NB4 (cell line): ENCODE results near the gene EIF4G3.

Experiments used
- MYC ChIP-seq: IDR thresholded peaks from 2 replicates; pipeline ENCODE4 v1.6.1; 2011; ENCODE audit warnings: low read depth, low read length
- POLR2A ChIP-seq: IDR thresholded peaks from 2 replicates; pipeline ENCODE4 v1.6.1; 2011; ENCODE audit warnings: mild to moderate bottlenecking; ENCODE audit not compliant: insufficient read length; ENCODE audit errors: extremely low read depth
- TF ChIP-seq, protein P1 (sequence below): IDR thresholded peaks from one replicate; pipeline ENCODE4 v1.5.1; 2012; ENCODE audit warnings: low read depth, low read length
- TF ChIP-seq, protein P2 (sequence below): IDR thresholded peaks from 2 replicates; pipeline ENCODE4 v1.6.1; 2011; ENCODE audit warnings: low read depth, low read length

- TF ChIP-seq, protein P1, sequence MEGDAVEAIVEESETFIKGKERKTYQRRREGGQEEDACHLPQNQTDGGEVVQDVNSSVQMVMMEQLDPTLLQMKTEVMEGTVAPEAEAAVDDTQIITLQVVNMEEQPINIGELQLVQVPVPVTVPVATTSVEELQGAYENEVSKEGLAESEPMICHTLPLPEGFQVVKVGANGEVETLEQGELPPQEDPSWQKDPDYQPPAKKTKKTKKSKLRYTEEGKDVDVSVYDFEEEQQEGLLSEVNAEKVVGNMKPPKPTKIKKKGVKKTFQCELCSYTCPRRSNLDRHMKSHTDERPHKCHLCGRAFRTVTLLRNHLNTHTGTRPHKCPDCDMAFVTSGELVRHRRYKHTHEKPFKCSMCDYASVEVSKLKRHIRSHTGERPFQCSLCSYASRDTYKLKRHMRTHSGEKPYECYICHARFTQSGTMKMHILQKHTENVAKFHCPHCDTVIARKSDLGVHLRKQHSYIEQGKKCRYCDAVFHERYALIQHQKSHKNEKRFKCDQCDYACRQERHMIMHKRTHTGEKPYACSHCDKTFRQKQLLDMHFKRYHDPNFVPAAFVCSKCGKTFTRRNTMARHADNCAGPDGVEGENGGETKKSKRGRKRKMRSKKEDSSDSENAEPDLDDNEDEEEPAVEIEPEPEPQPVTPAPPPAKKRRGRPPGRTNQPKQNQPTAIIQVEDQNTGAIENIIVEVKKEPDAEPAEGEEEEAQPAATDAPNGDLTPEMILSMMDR = no peak
- TF ChIP-seq, protein P2, sequence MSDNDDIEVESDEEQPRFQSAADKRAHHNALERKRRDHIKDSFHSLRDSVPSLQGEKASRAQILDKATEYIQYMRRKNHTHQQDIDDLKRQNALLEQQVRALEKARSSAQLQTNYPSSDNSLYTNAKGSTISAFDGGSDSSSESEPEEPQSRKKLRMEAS = no peak
- TF ChIP-seq POLR2A (no peak), MYC (no peak)
Measured at GRCh38 chr1:21099869-21100131, 76.9 kb downstream of the EIF4G3 start.
